ENCODE data around the gene ERCC6L2. TPM values are rescaled to one million over a fixed set of nuclear protein-coding genes. Genes with fewer than 3 reads are reported as not detected.

Gene ERCC6L2
- total and polyA plus RNA-seq, 2 of the 4 experiments (the other 2 are of a cell fraction): 13.0 to 67.6 TPM

- dilution Hi-C loops (cut with HindIII; ENCODE audit: low sequenced_read_pairs, unreplicated experiment): no loop called here
These were observed 51.9 kb downstream of the ERCC6L2 start for GRCh38 chr9:95927271-95928004.

More at GRCh38 chr9:95927271-95928004, 51.9 kb downstream of the ERCC6L2 start:
- no peak overlapping the region for H4K8ac ChIP-seq (ENCODE audit: low read depth in 2 of 2, low read length in 2 of 2)
- ChIA-PET CTCF (interaction anchor here (0.5 kb wide), 1 partner anchor 423 kb away, joined by 3 read pairs; no protein-coding TSS in a partner anchor), POLR2A (ENCODE audit: unreplicated experiment) (no interaction called here)
- no peak overlapping the region for H3K56ac ChIP-seq (ENCODE audit: extremely low read depth, insufficient read depth, low read length)
- H2BK120ac ChIP-seq (ENCODE audit: low read depth, low read length): no peak overlapping the region
- H2BK5ac ChIP-seq (ENCODE audit: low read depth, low read length, poor library complexity, severe bottlenecking): no peak overlapping the region
- H3K18ac ChIP-seq (ENCODE audit: low read depth, low read length): no peak overlapping the region
- no peak overlapping the region for H2BK20ac ChIP-seq (ENCODE audit: low read depth, low read length)
- no peaks in the 10 kb centered on the region for H3K27me3 ChIP-seq (ENCODE audit: control insufficient read depth, insufficient read depth, low read length)
- no peak overlapping the region for H4K91ac ChIP-seq (ENCODE audit: insufficient read depth, low read depth, low read length)
- DNase-seq (no peak), ATAC-seq (ENCODE audit: low read depth) (no peak)
- no peak overlapping the region for H3K4me3 ChIP-seq (ENCODE audit: insufficient read depth, low read depth, low read length)
- no peak overlapping the region for H3K4ac ChIP-seq (ENCODE audit: low read depth, low read length)
- H3K9me1 ChIP-seq (ENCODE audit: insufficient read depth, low read length): no peaks in the 10 kb centered on the region
- intact Hi-C loops (cut with micrococcal nuclease): no loop called here
- TF ChIP-seq BHLHE40 (IDR thresholded peaks at IDR 0.05; ENCODE audit: low read depth, low read length) (no peak), RFX5 (IDR thresholded peaks at IDR 0.05; ENCODE audit: low read depth, low read length) (no peak), USF2 (IDR thresholded peaks at IDR 0.05; ENCODE audit: low read depth, low read length) (no peak), POLR2A (IDR thresholded peaks at IDR 0.05; ENCODE audit: low read depth, low read length) (no peak), MAZ (IDR thresholded peaks at IDR 0.05; ENCODE audit: borderline replicate concordance, low read depth, low read length) (no peak), NFE2L2 (IDR thresholded peaks at IDR 0.05; ENCODE audit: low read depth, low read length) (no peak), MAFK (IDR thresholded peaks at IDR 0.05; ENCODE audit: low read depth, low read length) (no peak), CHD1 (IDR thresholded peaks at IDR 0.05; ENCODE audit: low read depth, low read length) (no peak), SMC3 (IDR thresholded peaks at IDR 0.05; ENCODE audit: low read depth, low read length) (no peak), FOS (IDR thresholded peaks at IDR 0.05; ENCODE audit: low read depth, low read length) (no peak), RCOR1 (IDR thresholded peaks at IDR 0.05; ENCODE audit: insufficient replicate concordance, low read length) (no peak), CEBPB (IDR thresholded peaks at IDR 0.05; ENCODE audit: low read depth, low read length) (no peak), MXI1 (IDR thresholded peaks at IDR 0.05; ENCODE audit: borderline replicate concordance, low read depth, low read length) (no peak), RAD21 (IDR thresholded peaks at IDR 0.05; ENCODE audit: low read length) (no peak)
- TF ChIP-seq, protein P1, sequence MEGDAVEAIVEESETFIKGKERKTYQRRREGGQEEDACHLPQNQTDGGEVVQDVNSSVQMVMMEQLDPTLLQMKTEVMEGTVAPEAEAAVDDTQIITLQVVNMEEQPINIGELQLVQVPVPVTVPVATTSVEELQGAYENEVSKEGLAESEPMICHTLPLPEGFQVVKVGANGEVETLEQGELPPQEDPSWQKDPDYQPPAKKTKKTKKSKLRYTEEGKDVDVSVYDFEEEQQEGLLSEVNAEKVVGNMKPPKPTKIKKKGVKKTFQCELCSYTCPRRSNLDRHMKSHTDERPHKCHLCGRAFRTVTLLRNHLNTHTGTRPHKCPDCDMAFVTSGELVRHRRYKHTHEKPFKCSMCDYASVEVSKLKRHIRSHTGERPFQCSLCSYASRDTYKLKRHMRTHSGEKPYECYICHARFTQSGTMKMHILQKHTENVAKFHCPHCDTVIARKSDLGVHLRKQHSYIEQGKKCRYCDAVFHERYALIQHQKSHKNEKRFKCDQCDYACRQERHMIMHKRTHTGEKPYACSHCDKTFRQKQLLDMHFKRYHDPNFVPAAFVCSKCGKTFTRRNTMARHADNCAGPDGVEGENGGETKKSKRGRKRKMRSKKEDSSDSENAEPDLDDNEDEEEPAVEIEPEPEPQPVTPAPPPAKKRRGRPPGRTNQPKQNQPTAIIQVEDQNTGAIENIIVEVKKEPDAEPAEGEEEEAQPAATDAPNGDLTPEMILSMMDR (conservative IDR thresholded peaks at IDR 0.05; ENCODE audit: low read depth, low read length): no peak
- TF ChIP-seq, protein P2, sequence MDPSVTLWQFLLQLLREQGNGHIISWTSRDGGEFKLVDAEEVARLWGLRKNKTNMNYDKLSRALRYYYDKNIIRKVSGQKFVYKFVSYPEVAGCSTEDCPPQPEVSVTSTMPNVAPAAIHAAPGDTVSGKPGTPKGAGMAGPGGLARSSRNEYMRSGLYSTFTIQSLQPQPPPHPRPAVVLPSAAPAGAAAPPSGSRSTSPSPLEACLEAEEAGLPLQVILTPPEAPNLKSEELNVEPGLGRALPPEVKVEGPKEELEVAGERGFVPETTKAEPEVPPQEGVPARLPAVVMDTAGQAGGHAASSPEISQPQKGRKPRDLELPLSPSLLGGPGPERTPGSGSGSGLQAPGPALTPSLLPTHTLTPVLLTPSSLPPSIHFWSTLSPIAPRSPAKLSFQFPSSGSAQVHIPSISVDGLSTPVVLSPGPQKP (IDR thresholded peaks at IDR 0.05; ENCODE audit: borderline replicate concordance, low read depth, low read length): no peak
- H3K23ac ChIP-seq (ENCODE audit: low read depth, low read length): no peak overlapping the region
- no peak overlapping the region for H2AK9ac ChIP-seq (replicated peaks; ENCODE audit: low read depth, low read length, poor library complexity)
- H4K20me1 ChIP-seq (ENCODE audit: insufficient read depth, low read length): no peaks in the 10 kb centered on the region; the same call in 1 of the 2 replicates
- no peak overlapping the region for H3K27ac ChIP-seq (ENCODE audit: insufficient read depth, low read length)
- H4K5ac ChIP-seq (ENCODE audit: low read depth, low read length): no peak overlapping the region
- no peak overlapping the region for H3K9ac ChIP-seq (ENCODE audit: low read depth, low read length)
- H3K9me3 ChIP-seq (ENCODE audit: control insufficient read depth, insufficient read depth, low read length): no peaks in the 10 kb centered on the region
- no peak overlapping the region for H3K4me2 ChIP-seq (ENCODE audit: low read depth, low read length)
- H3K79me1 ChIP-seq (ENCODE audit: low read depth in 1 of 2, low read length in 2 of 2): no peaks in the 10 kb centered on the region
- H3K14ac ChIP-seq (replicated peaks; ENCODE audit: low read depth, low read length): no peak overlapping the region
- no peak overlapping the region for H2AK5ac ChIP-seq (ENCODE audit: low read depth, low read length)
- no peak overlapping the region for H2BK15ac ChIP-seq (ENCODE audit: low read depth, low read length)
- H3K4me1 ChIP-seq (ENCODE audit: control insufficient read depth, insufficient read depth, low read length): no peaks in the 10 kb centered on the region
- in situ Hi-C loops (cut with MboI; ENCODE audit: low sequenced_read_pairs): no loop called here
- H3K36me3 ChIP-seq (ENCODE audit: control insufficient read depth, insufficient read depth, low read length): peaks cover 23% of the 10 kb centered on the region
- no TSS peak for BruUV-seq (replicated peaks)
- no peak overlapping the region for H2AFZ ChIP-seq (replicated peaks; ENCODE audit: low read length, poor library complexity)
